Measurements from ENCODE around the gene RMND5A.

DNA sequence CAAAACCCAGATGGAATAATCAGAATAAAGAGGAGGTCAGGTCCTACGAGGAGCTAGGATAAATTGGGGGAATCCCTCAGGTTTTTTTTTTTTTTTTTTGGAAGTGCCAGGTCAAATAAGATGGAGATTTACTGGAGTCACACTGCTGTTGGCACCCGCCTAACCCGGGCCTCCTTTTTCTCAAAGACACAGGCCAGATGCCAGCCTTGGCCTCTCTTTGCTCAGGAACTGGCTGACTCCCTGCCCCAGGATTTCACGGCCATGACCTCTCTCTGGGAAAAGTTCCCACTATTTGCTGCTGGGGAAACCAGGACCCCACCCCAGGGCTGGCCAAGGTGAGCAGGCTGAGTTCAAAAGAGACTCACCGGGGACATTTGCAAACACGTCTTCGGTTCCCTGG is 68.1 kb downstream of the RMND5A start:
- TF ChIP-seq, protein P1, sequence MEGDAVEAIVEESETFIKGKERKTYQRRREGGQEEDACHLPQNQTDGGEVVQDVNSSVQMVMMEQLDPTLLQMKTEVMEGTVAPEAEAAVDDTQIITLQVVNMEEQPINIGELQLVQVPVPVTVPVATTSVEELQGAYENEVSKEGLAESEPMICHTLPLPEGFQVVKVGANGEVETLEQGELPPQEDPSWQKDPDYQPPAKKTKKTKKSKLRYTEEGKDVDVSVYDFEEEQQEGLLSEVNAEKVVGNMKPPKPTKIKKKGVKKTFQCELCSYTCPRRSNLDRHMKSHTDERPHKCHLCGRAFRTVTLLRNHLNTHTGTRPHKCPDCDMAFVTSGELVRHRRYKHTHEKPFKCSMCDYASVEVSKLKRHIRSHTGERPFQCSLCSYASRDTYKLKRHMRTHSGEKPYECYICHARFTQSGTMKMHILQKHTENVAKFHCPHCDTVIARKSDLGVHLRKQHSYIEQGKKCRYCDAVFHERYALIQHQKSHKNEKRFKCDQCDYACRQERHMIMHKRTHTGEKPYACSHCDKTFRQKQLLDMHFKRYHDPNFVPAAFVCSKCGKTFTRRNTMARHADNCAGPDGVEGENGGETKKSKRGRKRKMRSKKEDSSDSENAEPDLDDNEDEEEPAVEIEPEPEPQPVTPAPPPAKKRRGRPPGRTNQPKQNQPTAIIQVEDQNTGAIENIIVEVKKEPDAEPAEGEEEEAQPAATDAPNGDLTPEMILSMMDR (IDR thresholded peaks at IDR 0.05; ENCODE audit: insufficient read depth, low read length, poor library complexity, severe bottlenecking), result no peak
- TF ChIP-seq EZH2phosphoT487 (conservative IDR thresholded peaks at IDR 0.05; ENCODE audit: low read length), result no peak

All from SU-DHL-6 (cell line).